GM18951 (cell line): ENCODE results near the gene GPR152.

Experiments
- POLR2A ChIP-seq: IDR thresholded peaks from 4 replicates; pipeline ENCODE4 v1.6.1; 2011; ENCODE audit warnings: mild to moderate bottlenecking; ENCODE audit not compliant: insufficient read length, insufficient read depth; ENCODE audit errors: extremely low read depth
- in situ Hi-C: fragments of 300-500 bp; cut with MboI; formaldehyde crosslinking; loops from one replicate; pipeline ENCODE4 v1.12.0; 2022; ENCODE audit warnings: low sequenced_read_pairs, mixed read lengths, inconsistent platforms; ENCODE audit not compliant: unreplicated experiment

The GPR152 gene

GRCh38 chr11:67415501-67416304, 36.8 kb downstream of the GPR152 start, which contains the start of gene CARNS1:
Gene CARNS1, plus strand, starts transcription at chr11:67415678. Its CDS starts 522 bp downstream, at chr11:67416200.
- in situ Hi-C loops = no loop called here
- TF ChIP-seq POLR2A = no peak

- TF ChIP-seq POLR2A = no peak
- in situ Hi-C loops = no loop called here
Observed at GRCh38 chr11:67413266-67413849, 39.2 kb downstream of the GPR152 start.

DNA sequence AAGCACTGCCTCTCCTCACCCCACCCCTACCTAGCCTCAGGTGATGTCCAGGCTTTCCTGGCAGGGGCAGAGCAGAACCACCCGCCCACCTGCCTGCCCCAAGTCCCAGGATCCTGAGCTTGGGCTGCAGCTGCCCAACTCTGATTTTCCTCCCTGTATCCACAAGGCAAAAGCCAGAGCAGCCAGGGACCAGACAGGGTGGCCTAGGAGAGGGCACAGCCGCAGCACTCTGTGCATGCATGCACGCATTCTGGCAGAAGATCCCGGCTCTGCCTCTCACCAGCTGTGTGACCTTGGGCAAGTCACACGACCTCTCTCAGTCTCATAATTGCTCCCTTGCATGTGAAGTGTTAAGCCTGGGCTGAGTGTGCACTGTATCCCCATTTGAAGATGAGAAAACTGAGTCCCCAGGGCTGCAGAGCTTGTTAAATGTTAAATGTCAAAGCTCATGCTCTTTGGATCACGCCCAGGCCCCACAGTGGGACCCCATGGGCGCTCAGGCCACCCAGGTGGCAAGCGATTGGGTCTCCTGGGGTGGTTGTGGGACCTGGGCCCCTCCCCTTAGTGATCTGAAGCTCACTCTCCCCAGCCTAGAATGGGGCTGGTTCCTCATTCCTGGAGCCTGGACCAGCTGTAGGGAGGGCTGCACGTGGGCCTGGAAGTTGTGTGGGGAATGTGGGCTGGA, 39.9 kb downstream of the GPR152 start:
- no peak for TF ChIP-seq POLR2A
- in situ Hi-C loops = no loop called here

GRCh38 chr11:67411785-67412152, 40.8 kb downstream of the GPR152 start:
- TF ChIP-seq POLR2A = peak; percentile 14
- in situ Hi-C loops = no loop called here

DNA sequence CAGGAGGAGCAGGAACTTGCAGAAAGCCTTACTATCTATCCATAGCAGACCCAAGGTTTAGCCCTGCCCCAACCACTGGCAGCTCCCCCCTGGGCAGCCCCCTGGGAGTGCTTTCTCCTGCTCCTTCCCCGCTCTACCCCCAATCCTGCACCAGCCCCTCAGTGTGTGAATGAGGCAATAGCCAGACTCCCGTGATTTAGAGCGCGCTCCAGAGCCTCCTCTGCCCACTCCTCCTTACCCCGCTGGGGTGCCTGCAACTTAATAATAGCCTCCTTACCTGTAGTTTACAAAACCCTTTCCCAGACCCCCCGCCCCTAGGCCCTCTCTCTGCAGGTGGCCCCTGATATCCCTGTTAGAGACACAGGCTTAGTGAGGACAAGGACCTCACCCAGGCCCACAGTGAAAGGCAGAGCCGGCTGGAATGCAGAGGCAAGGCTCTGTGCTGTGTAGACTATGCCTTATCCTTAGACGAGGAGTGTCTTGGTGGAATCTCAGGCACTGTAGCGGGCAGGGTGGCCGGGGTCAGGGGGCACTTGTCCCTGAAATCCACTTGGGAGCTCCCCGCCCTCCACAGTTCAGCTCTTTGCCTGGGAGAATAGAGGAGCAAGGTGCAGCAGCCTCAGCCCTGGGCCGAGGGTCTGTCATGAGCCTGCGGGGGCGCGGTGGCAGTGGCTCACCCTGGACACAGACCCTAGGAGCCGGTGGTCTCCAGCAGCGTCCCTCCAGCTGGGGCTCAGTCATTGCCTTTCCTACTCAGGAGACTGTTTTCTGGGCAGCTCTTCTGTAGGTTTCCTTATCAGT, 41.3 kb downstream of the GPR152 start:
- TF ChIP-seq POLR2A = no peak
- in situ Hi-C loops = no loop called here

- TF ChIP-seq POLR2A = peak; percentile 14
- in situ Hi-C loops = no loop called here
Observed at GRCh38 chr11:67410369-67410831, 42.1 kb downstream of the GPR152 start.

GRCh38 chr11:67409781-67410368, 42.7 kb downstream of the GPR152 start:
- in situ Hi-C loops = no loop called here
- TF ChIP-seq POLR2A = no peak

- in situ Hi-C loops = no loop called here
- TF ChIP-seq POLR2A = peak; percentile 84
Observed at GRCh38 chr11:67409261-67409666, 43.3 kb downstream of the GPR152 start.

DNA sequence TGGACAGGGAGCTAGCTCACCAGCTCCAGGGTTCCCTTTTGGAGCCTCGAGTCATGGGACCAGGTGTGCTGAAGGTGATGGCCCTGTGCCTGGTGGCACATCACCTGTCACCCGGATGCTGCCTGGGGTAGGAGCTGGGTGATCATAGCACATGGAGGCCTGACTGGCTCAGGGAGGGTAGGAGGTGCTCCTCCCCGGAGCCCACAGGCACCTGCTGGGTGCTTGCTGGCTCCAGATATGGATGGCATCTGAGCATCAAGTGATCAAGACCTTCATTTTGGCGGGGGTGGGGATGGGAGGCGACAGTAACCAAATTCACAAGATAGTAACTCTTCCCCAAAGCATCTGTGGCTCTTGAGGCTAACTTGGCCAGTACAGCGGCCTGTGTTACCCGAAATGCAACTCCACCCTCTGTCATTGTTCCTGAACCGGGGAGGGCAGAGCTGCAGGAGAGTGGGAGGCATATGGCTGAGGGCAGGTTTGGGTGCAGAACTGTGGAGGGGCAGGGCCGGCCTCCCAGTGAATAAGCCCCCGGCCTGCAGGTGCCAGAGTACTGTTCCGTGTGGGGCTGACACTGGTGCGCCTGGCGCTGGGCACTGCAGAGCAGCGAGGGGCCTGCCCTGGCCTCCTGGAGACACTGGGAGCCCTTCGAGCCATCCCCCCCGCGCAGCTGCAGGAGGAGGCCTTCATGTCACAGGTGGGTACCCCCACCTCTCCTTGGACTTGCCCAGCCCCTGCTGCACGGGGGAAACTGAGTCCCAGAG, 43.9 kb downstream of the GPR152 start:
- TF ChIP-seq POLR2A = no peak
- in situ Hi-C loops = no loop called here

DNA sequence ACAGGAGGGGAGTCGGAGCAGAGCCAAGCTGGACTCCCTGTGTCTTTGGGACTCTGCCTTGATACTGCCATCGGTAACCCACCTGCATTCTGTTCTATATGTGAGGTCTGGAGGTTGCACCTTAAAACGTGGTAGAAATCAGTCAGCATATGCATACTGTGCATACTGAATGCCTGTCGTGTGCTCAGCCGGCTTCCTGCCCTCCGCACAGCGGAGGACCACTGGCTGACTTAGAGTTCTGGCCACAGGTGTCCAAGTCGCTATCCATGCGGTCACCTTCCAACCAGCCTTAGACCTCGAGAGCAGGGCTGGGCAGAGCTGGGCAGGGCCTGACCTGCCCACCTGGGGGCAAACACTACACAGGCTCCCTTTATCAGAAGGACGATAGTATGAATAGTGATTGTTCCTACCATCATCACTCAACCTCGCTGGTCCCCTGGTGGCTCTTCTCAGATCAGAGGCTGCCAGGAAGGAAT, 44.8 kb downstream of the GPR152 start:
- in situ Hi-C loops = no loop called here
- TF ChIP-seq POLR2A = no peak

- in situ Hi-C loops = no loop called here
- TF ChIP-seq POLR2A = no peak
Observed at GRCh38 chr11:67406969-67407687, 45.4 kb downstream of the GPR152 start.
